Amygdala (tissue), 56 donors: ENCODE data around the gene PMM1.
"Not testable (repeated sequence)": the region's sequence is repeated elsewhere in the genome, so short reads cannot be mapped to it uniquely, and the experiment has no call there.

ENCODE experiments used
- DNase-seq, 56 donors: peaks; one replicate each; lab custom pipeline; 2025; lab: John Stamatoyannopoulos, UW

Gene PMM1

DNA sequence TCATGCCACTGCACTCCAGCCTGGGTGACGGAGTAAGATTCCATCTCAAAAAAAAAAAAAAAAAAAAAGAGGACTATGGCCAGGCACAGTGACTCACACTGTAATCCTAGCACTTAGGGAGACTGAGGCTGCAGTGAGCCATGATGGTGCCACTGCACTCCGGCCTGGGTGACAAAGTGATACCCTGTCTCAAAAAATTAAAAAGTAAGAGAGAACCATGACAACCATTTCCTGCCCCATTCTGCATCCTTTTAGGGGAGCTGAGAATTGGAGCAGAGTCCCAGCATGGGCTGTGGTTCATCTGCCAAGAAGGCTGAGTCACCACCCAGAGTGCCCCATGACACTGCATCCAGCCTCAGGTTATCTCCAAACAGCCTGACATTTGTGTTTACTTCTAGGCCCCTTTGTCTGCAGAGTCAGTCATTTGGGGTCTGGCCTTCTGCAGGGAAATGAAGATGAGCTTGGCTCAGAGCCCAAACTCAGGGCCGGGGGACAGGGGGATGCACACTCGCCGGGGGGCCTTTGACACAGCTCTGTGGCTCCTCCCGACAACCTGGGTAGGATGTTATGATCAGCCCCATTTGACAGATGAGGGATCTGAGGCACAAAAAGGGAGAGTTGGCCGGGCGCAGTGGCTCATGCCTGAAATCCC lies 24.1 kb downstream of the PMM1 start:
- DNase-seq = no peak

- no peak for DNase-seq
These were observed 25.1 kb downstream of the PMM1 start for GRCh38 chr22:41564563-41564962.

DNA sequence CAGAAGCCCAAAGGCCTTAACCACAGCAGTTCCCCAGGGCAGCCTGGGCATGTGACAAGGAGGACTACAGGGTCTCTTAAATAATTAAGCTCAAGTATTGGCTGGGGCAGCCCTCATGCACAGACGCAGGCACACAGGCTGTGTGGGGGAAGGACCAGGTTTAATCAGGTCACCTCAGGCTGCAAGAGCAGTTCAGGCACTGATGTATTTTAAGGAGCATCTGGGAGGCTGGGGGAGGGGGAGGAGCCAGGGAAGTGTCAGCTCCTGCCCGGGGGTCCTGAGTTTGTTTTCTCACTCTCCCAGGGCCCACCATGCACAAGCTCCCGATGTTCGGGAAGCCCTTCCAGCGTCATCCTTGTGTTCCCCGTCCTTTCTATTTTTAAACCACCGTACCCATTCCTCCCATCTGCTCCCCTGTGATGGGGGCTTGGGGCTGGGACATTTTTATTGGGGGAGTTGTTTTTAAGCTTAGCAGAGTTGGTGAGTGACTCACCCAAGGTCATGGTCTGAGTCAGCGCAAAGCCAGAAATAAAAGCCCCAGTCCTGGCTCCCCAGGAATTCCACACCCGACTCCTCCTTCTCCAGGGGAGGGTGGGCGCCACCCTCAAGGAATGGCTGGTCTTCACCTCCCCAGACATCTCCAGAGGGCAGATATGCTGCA lies 26.5 kb downstream of the PMM1 start:
- peak in 1 of 56 donors; percentile 65 for DNase-seq

DNA sequence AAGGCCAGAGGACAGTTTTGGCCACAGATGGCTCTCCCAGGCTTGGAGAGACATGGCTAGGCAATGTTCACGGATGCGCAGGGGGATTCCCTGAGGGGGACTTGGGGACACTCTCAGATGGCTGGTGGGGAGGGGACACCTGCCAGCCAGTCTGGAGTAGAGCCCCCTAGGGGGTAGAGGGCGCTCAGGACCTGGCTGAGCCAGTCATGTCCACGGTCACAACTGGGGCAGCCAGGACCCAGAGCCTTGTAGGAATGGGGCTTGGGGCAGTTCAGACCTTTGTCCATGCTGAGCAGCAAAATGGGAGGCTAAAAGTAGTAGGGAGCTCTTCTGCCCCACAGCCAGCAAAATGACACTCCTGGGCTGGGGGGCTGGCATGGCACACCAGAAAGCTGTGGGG lies 27.2 kb downstream of the PMM1 start:
- DNase-seq = no peak

DNA sequence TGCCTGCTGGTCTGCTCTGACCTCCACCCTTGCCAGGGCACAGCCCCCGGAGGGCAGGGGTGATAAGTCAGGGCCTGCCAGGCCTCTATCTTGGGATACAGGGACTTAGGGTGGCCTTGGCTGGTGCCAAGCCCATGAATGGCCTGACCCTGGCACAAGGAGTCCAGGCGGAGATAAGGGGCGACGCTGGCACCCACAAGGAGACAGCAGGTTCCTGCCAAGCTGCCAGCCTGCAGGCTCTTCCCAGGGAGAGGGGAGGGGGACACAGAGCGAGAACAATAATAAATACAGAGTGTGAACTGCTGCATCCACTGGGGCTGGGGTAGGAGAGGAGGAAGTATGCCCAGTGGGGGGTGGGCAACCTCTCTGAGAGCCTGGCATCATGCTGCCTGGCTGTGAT lies 27.9 kb downstream of the PMM1 start:
- peak in 1 of 56 donors; percentile 22 for DNase-seq

DNA sequence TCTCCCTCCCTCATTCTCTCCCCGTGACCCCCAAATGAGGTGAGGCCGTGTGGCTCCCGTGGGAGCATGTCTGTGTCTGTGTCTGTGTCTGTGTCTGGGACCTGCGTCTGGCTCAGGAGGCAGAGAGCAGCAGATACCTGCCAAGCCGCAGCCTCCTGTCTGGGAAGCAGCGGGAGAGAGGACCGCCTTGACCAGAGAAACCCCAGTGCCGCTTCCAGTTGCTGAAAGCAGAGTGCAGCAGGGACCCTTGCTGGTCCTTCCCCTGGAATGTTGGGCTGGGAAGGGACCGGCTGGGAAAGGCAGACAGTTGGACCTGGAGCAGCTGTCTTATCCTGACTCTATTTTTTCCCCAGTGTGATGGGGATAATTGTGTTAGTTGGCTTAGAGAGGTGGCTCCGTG lies 28.3 kb downstream of the PMM1 start:
- peak in 1 of 56 donors; percentile 38 for DNase-seq

DNA sequence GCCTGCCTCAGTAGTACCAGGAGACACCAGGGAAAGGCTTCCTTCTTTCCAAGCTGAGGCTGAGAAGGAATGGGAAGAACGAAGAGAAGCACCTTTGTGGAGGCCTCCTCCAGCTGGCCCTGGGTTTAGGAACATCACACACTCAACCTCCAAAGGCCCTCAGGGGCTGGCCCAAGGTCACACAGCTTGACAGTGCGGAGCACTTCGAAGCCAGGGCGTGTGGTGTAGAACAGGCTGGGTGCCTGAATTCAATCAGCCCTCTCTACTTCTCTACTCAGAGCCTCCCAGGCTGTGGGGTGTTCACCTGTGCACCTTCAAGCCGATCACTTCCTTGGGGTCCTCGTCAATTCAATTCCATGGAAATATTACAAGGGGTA lies 29.6 kb downstream of the PMM1 start:
- DNase-seq = no peak

- not testable (repeated sequence) for DNase-seq
These were observed 31.4 kb downstream of the PMM1 start for GRCh38 chr22:41558241-41558630.

DNA sequence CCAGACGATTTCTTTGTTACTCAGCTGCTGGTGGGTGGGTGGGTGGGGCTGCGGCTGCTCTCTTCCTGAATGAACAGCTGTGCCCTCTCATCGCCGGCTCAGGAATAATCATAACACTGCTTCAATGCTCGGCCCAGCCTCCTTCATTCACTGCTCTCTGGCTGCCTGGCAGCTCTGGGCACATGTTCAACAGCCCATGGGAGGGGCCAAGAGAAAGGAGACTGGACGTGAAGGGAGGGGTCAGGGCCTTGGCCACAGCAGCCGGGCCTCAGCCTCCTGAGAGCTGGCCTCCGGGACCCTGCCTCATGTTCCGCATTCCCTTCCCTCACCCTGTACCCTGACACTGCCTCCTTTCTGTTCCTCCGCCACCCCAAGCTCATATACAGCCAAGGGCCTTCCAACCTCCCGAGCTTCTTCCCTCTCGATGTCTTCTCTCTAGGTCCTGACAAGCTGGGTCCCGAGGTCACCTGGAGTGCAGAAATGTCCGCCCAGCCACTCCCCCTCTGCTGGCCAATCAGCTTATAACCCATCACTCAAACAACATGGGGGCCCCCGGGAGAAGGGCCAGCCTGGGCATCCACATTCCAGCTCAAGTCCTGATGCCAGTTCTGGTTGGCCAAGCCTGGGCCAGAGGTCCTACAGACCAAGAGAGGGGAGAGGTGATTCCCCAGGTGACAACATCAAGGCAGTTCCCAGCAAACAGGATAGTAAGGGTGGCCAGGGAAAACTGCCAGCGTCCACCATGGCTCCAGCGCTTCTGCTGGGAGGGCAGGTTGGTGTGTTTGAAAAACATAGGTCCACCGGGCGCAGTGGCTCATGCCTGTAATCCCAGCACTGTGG lies 32.0 kb downstream of the PMM1 start:
- DNase-seq = peak in 45 of 56 donors; percentile 14 to 80 (median 55)

- no peak for DNase-seq
These were observed 33.1 kb downstream of the PMM1 start for GRCh38 chr22:41556561-41556960.

DNA sequence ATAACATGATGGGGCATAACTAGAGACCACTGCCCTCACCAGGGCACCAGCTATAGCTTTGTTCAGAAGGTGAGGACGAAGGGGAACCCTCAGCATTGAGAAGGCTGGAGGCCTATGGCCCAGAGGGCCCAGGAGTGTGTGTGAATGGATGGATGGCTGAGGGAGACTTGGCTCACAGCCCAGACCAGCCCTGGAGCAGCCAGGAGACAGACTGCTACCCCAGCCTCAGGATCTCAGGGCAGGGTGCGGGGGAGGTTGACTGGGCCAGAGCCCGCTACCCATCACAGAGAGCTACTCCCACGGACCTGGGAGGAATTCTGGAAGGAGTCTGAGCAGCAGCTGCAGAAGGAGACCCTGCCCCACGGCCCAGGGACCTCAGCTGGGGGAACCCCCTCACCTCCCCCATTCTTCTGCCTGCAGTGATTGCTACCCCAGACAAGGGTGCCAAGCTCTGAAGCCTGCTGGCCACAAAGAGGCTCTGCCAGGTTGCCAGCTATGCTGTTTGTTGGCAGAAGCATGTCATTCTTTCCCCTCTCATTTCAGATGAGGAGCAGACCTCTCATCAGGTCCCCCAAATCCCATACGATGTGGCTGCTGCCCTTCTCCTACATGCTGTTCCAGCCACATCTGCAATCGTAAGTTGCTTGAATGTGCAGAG lies 34.2 kb downstream of the PMM1 start:
- peak in 9 of 56 donors; percentile 6 to 50 (median 31) for DNase-seq

GRCh38 chr22:41551877-41552582 lies 37.6 kb downstream of the PMM1 start:
- peak in 3 of 56 donors; percentile 22 to 30 (median 25) for DNase-seq

DNA sequence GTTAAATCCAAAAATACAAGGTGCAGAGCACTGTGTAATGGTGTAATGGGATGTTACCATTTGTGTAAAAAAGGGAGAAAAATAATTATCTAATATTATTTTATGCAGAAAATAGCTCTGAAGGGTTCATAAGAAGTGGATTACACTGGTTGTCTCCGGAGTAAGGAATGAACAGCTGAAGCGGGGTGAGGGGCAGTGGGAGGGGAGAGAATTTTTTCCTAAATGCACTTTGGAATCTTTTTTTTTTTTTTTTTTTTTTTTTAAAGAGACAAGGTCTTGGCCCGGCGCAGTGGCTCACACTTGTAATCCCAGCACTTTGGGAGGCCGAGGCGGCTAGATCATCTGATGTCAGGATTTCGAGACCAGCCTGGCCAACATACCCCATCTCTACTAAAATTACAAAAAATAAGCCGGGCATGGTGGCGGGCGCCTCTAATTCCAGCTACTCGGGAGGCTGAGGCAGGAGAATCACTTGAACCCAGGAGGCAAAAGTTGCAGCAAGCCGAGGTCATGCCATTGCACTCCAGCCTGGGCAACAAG lies 38.6 kb downstream of the PMM1 start:
- DNase-seq = no peak

DNA sequence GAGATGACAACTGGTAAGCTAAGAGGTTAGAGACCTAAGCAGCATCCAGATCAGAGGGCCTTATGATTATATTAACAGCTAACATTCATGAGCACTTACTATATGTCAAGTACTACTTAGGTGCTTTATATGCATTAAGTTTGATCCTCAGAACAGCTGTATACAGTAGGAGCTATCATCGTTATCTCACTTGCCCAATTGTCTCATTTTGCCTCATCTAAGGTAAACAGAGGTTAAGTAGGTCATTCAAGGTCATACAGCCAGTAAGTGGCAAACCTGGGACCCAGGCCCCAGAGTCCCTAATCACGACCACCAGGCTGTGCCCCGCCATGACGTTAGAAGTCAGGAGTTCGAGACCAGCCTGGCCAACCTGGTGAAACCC lies 40.8 kb downstream of the PMM1 start:
- no peak for DNase-seq

DNA sequence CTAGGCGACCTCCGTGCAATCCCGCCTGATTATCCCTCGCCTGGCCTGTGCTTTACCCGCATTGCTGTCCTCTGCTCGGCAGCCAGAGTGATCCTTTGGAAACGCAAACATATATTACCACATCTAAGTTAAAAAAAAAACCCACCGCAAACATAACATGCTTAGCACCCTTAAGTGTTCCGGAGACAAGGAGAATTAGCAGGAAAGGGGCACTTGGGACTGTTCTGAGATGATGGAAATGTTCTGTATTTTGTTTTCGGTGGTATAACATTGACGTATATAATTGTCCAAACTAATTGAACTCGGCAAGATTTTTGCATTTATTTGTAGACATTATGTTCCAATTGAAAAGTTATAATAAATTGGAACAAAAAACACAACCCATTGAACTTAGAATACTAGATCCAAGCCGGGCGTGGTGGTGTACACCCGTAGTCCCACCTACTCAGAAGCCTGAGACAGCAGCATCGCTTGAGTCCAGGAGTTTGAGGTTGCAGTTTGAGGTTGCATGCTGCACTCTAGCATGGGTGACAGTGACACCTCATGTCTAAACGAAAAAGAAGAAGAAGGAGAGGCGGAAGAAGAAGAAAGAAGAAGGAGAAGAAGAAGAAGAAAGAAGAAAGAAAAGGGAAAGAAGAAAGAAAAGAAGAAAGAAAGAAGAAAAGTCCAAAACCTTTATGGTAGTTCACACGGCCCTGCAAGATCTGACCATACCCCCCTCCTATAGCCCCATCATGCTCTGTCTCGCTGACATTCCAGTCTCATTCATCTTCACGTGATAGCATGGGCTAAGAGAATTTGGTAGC lies 44.8 kb downstream of the PMM1 start:
- DNase-seq = no peak

GRCh38 chr22:41543854-41544670 lies 45.6 kb downstream of the PMM1 start, which contains the start of gene POLR3H:
POLR3H (minus strand) TSS chr22:41544470; CDS start chr22:41544101, 369 bp downstream.
- DNase-seq = peak; percentile 74 to 99 (median 96)

GRCh38 chr22:41542224-41542623 lies 47.4 kb downstream of the PMM1 start:
- no peak for DNase-seq

DNA sequence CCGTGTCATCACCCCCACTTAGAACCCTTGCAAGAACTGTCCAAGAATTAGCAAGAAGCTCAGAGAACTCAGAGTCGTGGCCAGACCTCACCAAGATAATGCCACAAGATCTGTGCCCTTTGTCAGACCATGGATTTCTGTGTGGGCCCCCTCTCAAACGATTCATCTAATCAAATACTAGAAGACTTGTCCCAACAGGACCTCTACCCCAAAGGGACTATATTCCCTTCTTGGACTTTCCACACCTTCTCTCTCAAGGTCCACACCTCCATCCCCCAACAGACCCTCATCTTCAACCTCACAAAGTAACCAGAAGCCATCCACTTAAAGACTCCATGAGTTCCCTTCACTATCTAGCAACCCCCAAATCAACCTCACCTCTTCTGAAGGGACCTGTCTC lies 48.2 kb downstream of the PMM1 start:
- no peak for DNase-seq
